Measurements from ENCODE around the gene CDHR3.
"Not testable (repeated sequence)": the region's sequence is repeated elsewhere in the genome, so short reads cannot be mapped to it uniquely, and the experiment has no call there.

Gene CDHR3

DNA sequence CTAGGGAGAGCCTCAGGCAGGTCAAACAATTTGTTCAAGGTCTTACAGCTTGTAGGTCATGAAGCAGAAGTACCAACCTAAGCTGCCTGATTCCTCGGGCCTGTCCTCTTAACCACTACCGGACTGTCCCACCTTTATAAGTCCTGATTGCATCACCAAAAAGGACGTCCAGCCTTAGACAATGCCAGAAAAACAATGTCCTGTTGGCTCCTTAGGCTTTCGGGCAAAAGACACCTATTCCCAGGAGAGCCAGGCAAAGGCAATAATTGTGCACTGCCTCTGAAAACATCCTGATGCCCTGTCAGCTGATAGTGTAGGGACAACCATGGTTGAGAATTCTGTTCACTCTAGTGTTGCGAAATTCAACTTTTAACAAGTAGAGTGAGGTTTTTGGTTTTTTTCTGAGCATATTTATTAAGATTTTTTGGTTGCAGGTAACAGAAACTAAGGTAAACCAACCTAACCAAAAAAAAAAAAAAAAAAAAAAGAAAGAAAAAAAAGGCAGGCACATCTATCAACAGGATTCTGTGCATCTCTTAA lies 40.5 kb downstream of the CDHR3 start:
- no peak for DNase-seq

DNA sequence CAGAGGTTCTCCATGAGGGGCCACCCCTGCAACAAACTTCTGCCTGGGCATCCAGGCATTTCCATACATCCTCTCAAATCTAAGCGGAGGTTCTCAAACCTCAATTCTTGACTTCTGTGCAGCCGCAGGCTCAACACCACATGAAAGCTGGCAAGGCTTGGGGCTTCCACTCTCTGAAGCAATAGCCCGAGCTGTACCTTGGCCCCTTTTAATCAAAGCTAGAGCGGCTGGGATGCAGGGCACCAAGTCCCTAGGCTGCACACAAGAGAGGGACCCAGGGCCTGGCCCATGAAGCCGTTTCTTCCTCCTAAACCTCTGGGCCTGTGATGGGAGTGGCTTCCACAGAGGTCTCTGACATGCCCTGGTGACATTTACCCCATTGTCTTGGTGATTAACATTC lies 43.8 kb downstream of the CDHR3 start:
- no peak for DNase-seq

DNA sequence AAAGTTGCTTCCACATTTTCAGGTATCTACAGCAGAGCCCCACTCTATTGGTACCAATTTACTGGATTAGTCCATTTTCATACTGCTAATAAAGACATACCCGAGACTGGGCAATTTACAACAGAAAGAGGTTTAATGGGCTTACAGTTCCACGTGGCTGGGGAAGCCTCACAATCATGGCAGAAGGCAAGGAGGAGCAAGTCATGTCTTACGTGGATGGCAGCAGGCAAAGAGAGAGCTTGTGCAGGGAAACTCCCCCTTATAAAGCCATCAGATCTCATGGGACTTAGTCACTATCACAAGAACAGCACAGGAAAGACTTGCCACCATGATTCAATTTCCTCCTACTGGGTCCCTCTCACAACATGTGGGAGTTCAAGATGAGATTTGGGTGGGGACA lies 44.7 kb downstream of the CDHR3 start:
- DNase-seq = not testable (repeated sequence)

DNA sequence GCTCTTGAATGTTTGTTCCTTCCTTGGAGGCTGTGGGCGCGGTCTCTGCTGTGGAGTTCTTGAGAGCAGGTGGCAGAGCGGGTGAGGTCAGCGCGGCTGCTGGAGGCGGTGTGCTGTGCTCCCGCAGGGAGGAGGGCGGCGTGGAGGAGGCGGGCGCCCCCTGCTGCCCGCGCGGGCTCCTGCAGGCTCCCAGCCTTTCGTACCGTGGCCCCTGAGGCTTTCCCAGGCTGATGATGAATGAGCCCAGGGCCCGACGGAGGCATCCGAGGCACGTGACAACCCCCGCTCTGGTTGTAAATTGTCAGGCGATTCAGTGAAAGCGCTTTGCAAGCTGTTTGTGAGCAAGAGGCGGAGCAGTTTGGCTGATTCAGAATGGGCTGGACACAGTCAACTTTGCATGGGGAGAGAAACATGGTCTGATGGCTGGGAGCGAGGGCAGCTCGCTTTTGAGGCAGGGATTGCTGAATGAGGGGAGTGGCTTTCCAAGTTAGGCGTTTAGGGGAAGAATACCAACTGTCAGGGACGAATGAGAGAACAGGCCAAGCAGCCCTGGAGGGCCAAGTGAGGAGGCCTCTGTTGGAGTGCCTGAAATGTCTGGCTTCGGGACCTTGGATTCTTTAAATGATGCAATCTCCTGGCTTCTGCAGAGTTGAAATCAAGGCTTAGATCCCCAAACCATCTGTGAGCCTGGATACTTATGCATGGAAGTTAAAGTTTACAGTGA lies 46.6 kb downstream of the CDHR3 start:
- no peak for DNase-seq

DNA sequence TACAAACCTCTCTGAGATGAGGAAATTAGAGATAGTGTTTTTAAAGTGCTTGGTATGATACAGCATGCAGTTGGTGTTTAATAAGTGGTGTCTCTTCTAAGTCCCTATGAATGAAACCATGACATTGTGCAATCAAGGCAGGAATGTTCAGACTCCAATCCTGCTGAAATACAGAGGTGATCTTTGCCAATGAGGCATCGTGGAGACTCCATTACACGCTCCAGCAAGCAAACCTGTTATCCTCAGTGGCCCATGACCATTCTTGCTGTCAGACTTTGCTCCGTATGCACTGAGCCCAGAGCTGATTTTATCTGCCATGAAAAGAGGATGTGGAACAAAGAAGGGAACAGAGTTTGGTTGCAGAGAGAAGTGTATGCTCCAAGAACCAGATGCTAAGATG lies 47.3 kb downstream of the CDHR3 start:
- DNase-seq = peak; percentile 95

DNA sequence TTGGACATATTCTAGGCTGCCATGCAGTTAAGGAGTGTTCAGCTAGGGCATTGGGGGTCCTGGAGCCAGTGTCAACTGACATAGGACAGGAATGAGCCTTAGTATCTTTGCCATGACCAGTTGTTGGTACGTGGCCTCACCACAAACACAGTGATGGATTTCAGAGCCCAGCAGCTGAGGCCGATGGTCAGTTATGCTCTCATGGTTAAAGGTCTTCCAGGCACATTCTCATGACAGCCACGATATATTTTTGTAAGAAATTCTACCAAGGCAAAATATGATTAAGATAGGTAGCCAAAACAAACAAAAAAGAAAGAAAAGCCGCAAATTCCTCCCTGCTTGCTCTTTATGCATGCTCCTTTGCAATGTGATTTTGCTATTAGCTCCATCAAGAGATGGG lies 47.8 kb downstream of the CDHR3 start:
- DNase-seq = no peak

DNA sequence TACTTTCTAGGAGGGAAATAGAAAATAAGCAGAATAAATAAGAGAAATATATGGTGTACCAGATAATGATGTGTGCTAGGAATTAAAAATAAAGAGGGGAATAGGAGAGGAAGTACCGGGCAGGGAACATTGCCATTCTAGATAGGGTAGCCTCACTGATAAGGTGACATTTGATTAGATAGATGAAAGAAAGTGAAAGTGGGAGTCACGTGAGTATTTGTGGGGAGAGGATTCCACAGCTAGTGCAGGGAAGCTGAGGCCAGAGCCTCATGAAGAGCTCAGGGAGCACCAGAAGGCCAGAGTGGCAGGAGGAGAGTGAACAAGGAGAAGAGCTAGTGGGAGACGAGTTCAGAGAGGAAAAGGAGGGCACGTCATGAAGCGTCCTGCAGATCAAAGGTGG lies 49.1 kb downstream of the CDHR3 start:
- no peak for DNase-seq

DNA sequence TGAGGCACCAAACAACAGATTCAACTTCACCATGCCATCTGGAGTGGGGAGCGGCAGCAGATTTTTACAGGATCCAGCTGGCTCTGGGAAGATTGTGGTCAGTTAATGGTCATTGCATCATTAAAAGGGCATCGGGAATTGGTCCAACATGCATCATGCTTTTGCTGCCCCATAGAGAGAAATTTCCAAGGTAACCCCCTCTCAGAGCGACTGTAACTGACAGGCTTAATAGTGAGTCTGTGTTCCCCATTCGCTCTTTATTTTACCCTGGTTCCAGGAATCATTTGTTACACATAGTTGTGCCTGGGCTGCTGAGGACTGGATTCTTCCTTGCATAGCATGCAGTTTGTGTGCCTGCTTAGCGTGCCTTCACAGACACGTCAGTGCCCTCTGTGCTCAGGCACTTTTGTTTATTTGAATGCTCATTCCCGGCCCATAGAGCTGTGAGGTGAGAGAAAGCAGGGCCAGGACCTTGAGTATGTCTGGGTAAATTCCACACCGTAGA lies 49.9 kb downstream of the CDHR3 start:
- DNase-seq = peak; percentile 36

DNA sequence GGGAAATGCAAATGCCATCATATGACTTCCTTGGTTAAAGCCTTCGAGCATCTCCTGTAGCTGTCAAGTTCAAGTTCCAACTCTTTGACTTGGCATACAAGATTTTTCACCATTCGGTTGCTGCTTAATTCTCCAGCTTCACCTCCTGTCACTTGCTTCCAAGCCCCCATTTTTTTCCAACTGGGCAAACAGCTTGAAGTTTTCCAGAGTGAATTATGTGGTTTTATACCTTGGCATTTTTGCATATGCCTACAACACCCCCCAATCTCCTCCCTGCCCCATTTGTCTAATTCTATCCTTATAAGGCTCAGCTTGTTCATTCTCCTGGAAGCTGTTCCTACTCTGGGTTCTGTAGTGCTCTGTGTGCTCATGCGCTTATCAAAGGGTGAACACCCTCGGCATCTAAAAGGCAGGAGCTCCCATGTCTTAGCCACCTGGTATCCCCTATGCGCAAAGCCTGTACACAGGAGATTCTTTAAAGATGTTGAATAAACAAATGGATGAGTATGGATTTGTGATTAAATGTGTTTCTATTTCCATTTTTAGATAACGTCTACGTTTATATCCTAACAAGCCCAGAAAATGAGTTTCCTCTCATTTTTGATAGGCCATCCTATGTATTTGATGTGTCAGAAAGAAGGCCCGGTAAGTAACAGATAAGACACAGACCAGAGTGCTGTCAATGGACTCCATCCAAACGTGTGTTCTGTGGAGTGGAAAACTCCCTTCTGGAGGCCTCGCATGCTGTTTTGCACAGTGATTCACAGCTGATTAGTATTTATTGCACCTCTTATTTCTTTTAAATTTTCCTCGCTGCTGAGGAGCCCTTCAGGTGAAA lies 52.5 kb downstream of the CDHR3 start:
- peak; percentile 24 for DNase-seq

DNA sequence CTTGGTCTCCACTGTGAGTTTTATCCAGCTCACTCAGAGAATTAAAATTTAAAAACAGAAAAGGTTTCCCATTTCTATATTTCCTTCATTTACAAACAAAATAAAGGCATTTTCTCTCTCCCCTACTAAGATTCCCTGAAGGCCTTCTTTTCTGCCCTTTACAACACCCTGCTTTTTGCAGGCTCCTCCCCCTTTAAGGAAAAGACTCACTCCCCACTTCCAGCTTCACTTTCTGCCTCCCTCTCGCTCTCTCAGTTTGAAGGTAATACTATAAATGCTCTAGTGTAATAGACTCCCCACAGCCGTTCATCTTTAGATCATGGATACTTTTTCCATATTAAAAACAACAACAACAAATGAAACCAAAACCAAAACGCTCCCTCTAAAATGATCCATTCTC lies 53.3 kb downstream of the CDHR3 start:
- no peak for DNase-seq

DNA sequence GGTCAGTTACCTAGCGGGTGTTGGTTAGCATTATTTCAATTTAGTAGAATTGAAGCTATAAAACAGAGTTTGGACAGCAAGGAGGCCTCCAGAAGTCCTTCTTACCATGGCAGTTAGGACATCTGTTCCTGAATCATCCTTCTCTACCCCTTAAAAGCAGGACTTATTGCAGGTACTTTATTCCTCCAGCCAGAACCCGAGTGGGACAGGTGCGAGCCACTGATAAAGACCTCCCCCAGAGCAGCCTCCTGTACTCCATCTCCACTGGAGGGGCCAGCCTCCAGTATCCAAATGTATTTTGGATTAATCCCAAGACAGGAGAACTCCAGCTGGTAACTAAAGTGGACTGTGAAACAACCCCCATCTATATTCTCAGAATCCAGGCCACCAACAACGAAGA lies 54.6 kb downstream of the CDHR3 start:
- DNase-seq = no peak

DNA sequence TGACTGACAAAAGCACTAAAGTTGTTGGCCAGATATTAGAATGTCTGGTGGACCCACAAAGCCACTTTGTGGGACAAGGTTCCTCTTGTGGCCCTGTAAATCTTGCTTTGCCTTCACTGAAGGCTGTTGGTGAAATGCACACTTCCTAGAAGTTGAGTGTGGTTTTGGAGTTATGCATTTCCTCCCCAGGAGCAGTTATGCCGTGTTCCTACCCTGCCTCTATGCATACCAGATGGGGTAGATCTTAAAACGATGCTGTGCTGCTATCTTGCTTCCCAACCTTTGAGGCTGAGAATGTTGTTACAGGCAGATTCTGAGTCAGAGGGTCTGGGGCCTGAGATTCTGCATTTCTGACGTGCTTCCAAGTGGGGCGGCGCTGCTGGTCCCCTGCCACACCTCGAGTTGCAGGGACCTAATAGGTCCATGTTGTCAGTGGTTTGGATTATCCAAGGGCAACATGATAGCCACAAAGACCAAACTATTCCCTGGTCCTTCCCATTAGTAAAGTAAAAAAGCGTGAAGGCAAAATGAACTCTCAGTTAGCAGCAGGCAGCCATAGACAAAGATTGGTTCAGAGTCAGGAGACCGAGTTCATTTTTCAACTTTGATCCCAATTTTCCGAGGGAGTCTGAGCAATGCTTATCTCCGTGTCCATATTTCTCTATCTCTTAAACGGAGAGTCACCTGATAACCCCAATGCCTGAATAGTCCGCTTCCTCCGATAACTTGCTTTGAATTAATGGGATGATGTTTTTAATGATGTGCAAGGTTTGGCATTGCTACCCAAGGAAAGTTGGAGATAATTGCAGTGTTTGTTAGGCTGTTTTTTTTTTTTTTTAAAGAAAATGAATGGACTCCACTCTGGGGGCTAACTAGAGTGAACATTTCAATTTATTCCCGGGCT lies 55.8 kb downstream of the CDHR3 start:
- DNase-seq = no peak

DNA sequence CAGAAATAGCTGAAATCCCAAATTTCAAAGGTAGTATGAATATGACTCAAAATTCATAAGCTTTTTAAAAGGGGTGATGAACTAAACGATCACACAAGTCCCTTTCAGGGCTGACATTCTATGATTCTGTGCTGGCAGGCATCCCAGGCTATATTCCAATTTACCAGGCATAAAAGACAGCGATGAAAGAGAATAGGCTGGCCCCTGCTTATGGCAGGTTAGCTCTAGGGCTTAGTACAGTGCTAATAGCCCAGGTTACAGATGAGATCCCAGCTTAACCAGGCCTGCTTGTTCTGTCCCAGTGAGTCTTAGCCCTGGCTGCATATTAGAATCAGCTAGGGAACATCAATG lies 56.4 kb downstream of the CDHR3 start:
- DNase-seq = no peak

DNA sequence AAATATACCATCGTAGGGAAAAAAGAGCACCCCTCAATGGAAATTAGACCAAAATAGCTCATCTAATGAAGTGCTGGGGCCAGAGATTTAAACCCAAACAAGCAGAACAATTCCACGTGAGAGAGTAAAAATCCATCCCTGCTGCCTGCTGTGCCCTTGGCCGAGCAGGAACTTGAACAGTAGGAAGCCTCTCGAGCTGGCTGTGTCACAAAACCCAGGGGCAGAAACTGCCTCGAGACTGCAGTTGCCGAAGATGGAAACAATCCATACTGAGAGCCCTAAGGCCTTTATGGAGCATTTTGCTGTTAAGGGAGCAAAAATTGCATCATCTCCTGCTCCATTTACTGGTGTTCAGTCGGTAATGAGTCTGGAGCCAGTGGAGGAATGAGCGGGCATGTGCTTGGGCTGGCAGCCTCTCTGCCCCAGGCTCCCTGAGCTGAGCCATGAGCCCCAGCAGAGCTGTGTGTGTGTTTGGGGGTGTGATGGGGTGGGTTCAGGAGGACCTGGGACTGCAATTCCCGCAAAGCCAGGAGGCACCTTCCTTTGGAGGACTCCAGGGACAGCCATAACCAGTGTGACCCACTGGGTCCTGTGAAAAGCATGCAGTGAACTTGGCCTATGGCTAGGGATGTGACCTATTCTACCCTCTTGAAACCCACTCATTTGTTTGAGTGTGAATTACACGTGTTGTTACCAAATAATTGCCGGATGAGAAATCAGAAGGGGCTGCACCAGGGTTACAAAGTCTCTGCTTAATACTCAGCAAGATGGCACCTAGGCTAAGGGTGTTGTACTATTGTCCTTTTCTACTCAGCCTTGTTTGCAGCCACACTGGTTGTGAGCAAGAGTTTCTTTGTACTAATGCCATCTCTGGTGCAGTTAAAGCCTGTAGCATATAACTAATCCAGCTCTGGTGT lies 58.3 kb downstream of the CDHR3 start:
- peak; percentile 83 for DNase-seq

DNA sequence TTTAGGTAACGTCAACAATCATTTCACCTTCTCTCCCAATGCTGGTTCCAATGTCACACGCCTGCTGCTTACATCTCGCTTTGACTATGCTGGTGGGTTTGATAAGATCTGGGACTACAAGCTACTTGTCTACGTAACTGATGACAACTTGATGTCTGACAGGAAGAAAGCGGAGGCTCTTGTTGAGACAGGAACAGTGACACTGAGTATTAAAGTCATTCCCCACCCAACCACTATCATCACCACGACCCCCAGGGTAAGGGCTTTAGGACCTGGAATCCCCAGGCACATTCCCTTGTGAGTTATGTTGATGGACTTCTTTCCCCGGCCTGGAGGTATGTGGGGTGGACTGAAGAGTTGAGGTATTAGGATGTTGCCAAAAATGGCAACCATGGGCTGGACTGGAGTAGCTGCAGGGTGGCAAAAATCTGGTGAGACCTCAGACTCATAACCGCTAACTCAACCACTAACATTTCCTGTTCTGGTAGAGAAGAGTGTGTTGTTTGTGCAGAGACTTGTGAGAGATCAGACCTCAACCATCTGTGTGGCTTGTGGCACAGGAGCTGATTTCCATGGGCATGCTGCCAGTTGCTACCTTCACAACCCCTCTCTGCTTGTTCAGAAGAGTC lies 59.2 kb downstream of the CDHR3 start:
- DNase-seq = peak; percentile 93

DNA sequence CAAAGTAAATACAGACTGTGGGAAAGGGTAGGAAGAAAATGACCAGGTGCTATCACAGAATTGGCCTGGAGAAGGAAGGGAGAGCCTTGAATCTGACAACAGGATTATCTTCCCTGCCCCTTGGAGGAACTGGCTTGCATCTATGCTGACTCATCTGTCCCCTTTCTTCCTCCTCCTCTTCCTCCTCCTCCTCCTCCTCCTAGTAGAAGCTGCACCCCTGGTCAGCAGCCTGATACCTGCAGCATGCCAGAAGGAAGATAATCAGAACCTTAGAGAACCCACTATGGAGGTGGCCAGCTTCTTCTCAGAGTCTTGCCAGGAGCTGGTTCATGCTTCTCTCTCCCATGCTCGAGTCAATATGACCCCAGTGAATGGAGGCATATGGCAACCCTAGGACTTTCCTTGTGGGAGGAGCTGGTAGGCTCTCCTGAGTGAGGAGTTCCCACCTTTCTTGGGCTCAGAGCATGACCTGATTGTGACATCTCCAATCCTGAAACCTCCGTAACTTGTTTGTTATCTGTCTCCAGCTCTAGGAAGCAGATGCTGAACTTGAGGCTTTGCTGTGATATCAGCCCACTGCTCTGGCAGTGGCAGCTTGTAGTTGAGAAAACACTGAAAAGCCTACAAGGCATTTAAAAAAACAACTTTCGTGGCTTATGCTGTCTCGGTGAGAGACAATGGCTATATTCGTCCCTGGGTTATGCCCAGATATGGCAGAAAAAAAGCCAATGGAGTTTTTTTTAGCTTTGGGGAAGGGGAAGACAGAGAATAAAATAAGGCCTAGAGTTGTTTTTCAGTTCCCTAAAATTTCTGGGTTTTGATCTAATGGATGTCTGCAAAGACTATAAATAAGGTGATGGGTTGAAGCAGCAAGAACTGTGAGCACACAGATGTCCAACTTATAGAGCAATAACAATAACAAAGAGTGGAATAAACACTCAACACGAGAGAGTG lies 60.6 kb downstream of the CDHR3 start:
- DNase-seq = no peak

DNA sequence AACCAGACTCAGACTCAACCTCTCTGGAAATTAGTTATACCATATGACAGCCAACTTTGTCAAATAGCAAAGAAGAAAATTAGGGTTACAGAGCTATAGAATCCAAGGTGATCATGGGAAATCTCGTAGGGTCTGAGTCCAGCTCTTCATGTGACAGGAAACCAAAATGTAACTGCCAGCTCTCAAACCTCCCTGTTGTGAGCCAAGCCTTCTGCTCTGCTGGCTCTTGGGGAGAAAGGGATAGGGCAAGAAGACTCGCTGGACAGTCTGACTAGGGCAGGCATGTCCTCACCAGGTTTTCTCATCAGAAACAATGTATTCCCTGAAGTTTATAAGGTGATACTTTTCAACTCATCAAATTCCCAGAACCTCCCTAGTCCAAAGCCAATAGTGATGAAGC lies 63.0 kb downstream of the CDHR3 start:
- DNase-seq = no peak

DNA sequence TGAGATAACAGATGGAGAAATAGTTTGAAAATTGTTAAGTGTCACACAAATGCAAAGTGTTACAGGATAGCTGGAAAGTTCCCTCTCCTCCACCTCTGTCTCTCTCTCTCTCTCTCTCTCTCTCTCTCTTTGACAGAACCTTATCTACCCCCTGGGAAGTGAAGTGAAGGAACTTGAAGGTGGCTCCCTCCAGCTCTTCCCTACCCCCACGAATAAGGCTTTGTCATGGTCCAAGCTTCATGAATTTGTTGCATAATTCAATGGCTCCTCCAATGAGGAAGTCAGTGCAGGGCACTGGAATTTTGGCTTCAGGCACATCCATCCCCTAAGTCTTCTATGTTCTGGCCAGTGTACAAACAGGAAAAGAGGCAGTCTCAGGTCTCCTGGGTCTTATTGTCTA lies 66.4 kb downstream of the CDHR3 start:
- no peak for DNase-seq

DNA sequence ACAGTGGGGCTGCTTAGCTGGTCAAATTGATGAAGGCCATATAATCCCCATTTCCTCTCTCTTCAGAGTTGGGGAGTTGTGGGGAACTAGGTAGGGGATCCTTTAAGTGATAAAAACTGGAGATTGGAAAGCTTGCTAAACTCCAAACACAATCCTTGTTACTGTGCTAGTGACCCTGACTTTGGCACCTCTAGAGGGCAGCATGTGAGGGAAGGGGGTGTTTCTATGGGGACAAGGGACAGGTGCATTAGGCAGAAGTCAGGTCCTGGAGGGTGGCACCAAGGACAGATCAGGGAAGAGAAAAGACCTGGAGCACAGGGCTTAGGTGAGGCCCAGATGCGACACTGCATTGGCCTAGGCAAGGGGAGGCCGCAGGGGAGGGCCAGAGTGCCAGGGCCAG lies 66.9 kb downstream of the CDHR3 start:
- DNase-seq = no peak

Measured in DMS79 treated with DMSO at 0.1 percent for 48 hours (cell line).